Glutamatergic neuron (in vitro differentiated cells): ENCODE data around the gene NDUFAF4. TPM values are rescaled to one million over a fixed set of nuclear protein-coding genes. Genes with fewer than 3 reads are reported as not detected.

Source experiments
- DNase-seq: peaks from one replicate; pipeline ENCODE4 v3.0.0; 2022
- H3K27ac Mint-ChIP-seq: one replicate; pipeline ENCODE4 v1.8.0; 2020; ENCODE audit warnings: mild to moderate bottlenecking, mixed read lengths, inconsistent platforms; ENCODE audit not compliant: unreplicated experiment
- H3K27me3 Mint-ChIP-seq: one replicate; pipeline ENCODE4 v1.8.0; 2020; ENCODE audit warnings: mild to moderate bottlenecking, moderate library complexity, mixed read lengths, inconsistent platforms; ENCODE audit not compliant: unreplicated experiment
- H3K36me3 Mint-ChIP-seq: one replicate; pipeline ENCODE4 v1.8.0; 2020; ENCODE audit warnings: mild to moderate bottlenecking, mixed read lengths, inconsistent platforms; ENCODE audit not compliant: unreplicated experiment
- H3K4me1 Mint-ChIP-seq: one replicate; pipeline ENCODE4 v1.8.0; 2020; ENCODE audit warnings: mild to moderate bottlenecking, low read depth, mixed read lengths, inconsistent platforms; ENCODE audit not compliant: unreplicated experiment
- H3K4me3 Mint-ChIP-seq: one replicate; pipeline ENCODE4 v1.8.0; 2020; ENCODE audit warnings: mild to moderate bottlenecking, mixed read lengths, inconsistent platforms; ENCODE audit not compliant: unreplicated experiment
- H3K9me3 Mint-ChIP-seq: one replicate; pipeline ENCODE4 v1.8.0; 2020; ENCODE audit warnings: mild to moderate bottlenecking, moderate library complexity, mixed read lengths, inconsistent platforms; ENCODE audit not compliant: unreplicated experiment
- CTCF ChIP-seq: fragments of 200-600 bp; sonication (generic); IDR thresholded peaks from one replicate; pipeline ENCODE4 v1.5.0; 2021; ENCODE audit not compliant: partially characterized antibody, unreplicated experiment
- total RNA-seq: library from RNA; stranded (reverse); fragmentation: NEBNext Ultra II Directional; extraction: Animal tissue kit (Norgen Biotek cat#: 25700); gene quantifications from one replicate; pipeline ENCODE4 v1.2.1, GENCODE V29; 2021; ENCODE audit not compliant: unreplicated experiment

Gene NDUFAF4
- total RNA-seq, 1 donor from 2014 or later = 45.3 TPM

GRCh38 chr6:96913621-96914020 is 15.9 kb upstream of the NDUFAF4 start:
- Mint-ChIP-seq H3K9me3 (no peaks in the 10 kb centered on the region), H3K27ac (no peak overlapping the region), H3K4me1 (no peaks in the 10 kb centered on the region), H3K4me3 (no peak overlapping the region), H3K36me3 (no peaks in the 10 kb centered on the region), H3K27me3 (no peaks in the 10 kb centered on the region)
- DNase-seq = no peak
- no peak for TF ChIP-seq CTCF

GRCh38 chr6:96911751-96912150 is 14.1 kb upstream of the NDUFAF4 start:
- Mint-ChIP-seq H3K9me3 (no peaks in the 10 kb centered on the region), H3K27me3 (no peaks in the 10 kb centered on the region), H3K4me1 (no peaks in the 10 kb centered on the region), H3K27ac (no peak overlapping the region), H3K4me3 (no peak overlapping the region), H3K36me3 (no peaks in the 10 kb centered on the region)
- DNase-seq = no peak
- TF ChIP-seq CTCF = no peak

GRCh38 chr6:96911171-96911570 is 13.5 kb upstream of the NDUFAF4 start:
- no peaks in the 10 kb centered on the region for H3K4me1 Mint-ChIP-seq
- H3K27me3 Mint-ChIP-seq = no peaks in the 10 kb centered on the region
- H3K9me3 Mint-ChIP-seq = no peaks in the 10 kb centered on the region
- DNase-seq = no peak
- no peak overlapping the region for H3K4me3 Mint-ChIP-seq
- no peaks in the 10 kb centered on the region for H3K36me3 Mint-ChIP-seq
- TF ChIP-seq CTCF = no peak
- H3K27ac Mint-ChIP-seq = no peak overlapping the region

GRCh38 chr6:96909811-96910210 is 12.1 kb upstream of the NDUFAF4 start:
- TF ChIP-seq CTCF = no peak
- Mint-ChIP-seq H3K27me3 (no peaks in the 10 kb centered on the region), H3K4me3 (no peak overlapping the region), H3K27ac (no peak overlapping the region), H3K9me3 (no peaks in the 10 kb centered on the region), H3K36me3 (no peaks in the 10 kb centered on the region), H3K4me1 (no peaks in the 10 kb centered on the region)
- no peak for DNase-seq

GRCh38 chr6:96907498-96907897 is 9.8 kb upstream of the NDUFAF4 start:
- Mint-ChIP-seq H3K27ac (no peak overlapping the region), H3K9me3 (no peaks in the 10 kb centered on the region), H3K4me3 (no peak overlapping the region), H3K4me1 (no peaks in the 10 kb centered on the region), H3K36me3 (no peaks in the 10 kb centered on the region), H3K27me3 (no peaks in the 10 kb centered on the region)
- no peak for TF ChIP-seq CTCF
- DNase-seq = no peak
